ENCODE measurements around the gene LARP1. TPM values are rescaled to one million over a fixed set of nuclear protein-coding genes. Genes with fewer than 3 reads are reported as not detected.
"Not testable (repeated sequence)": the region's sequence is repeated elsewhere in the genome, so short reads cannot be mapped to it uniquely, and the experiment has no call there.

LARP1 gene
- total RNA-seq, 2 donors from 2014 or later: 99.8 to 129 TPM

- Histone ChIP-seq H3K27me3 (replicated peaks; ENCODE audit: insufficient read depth) (no peaks in the 10 kb centered on the region), H3K4me1 (ENCODE audit: control insufficient read depth in 1 of 2, low read depth in 2 of 2) (no peaks in the 10 kb centered on the region), H3K9me3 (no peaks in the 10 kb centered on the region), H3K36me3 (no peaks in the 10 kb centered on the region), H3K27ac (no peak overlapping the region), H3K4me3 (no peak overlapping the region)
- TF ChIP-seq CTCF (IDR thresholded peaks at IDR 0.05): no peak
- no peak for DNase-seq (ENCODE audit: low spot score)
- ATAC-seq (ENCODE audit: insufficient number of reproducible peaks, low FRiP score, low read depth): no peak
Observed at GRCh38 chr5:154728939-154729588, 26.1 kb upstream of the LARP1 start.

- DNase-seq (ENCODE audit: low spot score) (no peak), ATAC-seq (ENCODE audit: insufficient number of reproducible peaks, low FRiP score, low read depth) (no peak)
- no peak for TF ChIP-seq CTCF (IDR thresholded peaks at IDR 0.05)
- H3K27me3 ChIP-seq (replicated peaks; ENCODE audit: insufficient read depth): no peaks in the 10 kb centered on the region
- no peaks in the 10 kb centered on the region for H3K9me3 ChIP-seq
- no peak overlapping the region for H3K4me3 ChIP-seq
- no peaks in the 10 kb centered on the region for H3K4me1 ChIP-seq (ENCODE audit: control insufficient read depth in 1 of 2, low read depth in 2 of 2)
- H3K27ac ChIP-seq: no peak overlapping the region
- H3K36me3 ChIP-seq: no peaks in the 10 kb centered on the region
Observed at GRCh38 chr5:154729613-154730012, 25.6 kb upstream of the LARP1 start.

DNA sequence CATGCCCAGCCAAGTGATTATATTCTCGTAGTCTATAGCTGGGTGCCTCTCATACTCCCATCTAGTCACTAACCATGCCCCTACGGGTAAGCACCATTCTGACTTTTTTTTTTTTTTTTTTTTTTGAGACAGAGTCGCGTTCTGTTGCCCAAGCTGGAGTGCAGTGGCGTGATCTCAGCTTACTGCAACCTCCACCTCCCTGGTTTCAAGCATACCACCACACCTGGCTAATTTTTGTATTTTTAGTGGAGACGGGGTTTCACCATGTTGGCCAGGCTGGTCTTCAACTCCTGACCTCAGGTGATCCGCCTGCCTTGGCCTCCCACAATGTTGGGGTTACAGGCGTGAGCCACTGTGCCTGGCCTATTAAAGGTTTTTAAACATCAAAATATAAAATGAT lies 24.4 kb upstream of the LARP1 start:
- ATAC-seq (ENCODE audit: insufficient number of reproducible peaks, low FRiP score, low read depth); H3K27me3 ChIP-seq (replicated peaks; ENCODE audit: insufficient read depth); H3K4me3 ChIP-seq; H3K9me3 ChIP-seq; H3K4me1 ChIP-seq (ENCODE audit: control insufficient read depth in 1 of 2, low read depth in 2 of 2); H3K36me3 ChIP-seq; H3K27ac ChIP-seq; DNase-seq (ENCODE audit: low spot score): not testable (repeated sequence)

GRCh38 chr5:154732212-154732611 lies 23.0 kb upstream of the LARP1 start:
- Histone ChIP-seq H3K27me3 (replicated peaks; ENCODE audit: insufficient read depth) (no peaks in the 10 kb centered on the region), H3K27ac (no peak overlapping the region), H3K4me1 (ENCODE audit: control insufficient read depth in 1 of 2, low read depth in 2 of 2) (no peaks in the 10 kb centered on the region), H3K9me3 (no peaks in the 10 kb centered on the region), H3K4me3 (no peak overlapping the region), H3K36me3 (no peaks in the 10 kb centered on the region)
- no peak for TF ChIP-seq CTCF (IDR thresholded peaks at IDR 0.05)
- DNase-seq (ENCODE audit: low spot score) (no peak), ATAC-seq (ENCODE audit: insufficient number of reproducible peaks, low FRiP score, low read depth) (no peak)

DNA sequence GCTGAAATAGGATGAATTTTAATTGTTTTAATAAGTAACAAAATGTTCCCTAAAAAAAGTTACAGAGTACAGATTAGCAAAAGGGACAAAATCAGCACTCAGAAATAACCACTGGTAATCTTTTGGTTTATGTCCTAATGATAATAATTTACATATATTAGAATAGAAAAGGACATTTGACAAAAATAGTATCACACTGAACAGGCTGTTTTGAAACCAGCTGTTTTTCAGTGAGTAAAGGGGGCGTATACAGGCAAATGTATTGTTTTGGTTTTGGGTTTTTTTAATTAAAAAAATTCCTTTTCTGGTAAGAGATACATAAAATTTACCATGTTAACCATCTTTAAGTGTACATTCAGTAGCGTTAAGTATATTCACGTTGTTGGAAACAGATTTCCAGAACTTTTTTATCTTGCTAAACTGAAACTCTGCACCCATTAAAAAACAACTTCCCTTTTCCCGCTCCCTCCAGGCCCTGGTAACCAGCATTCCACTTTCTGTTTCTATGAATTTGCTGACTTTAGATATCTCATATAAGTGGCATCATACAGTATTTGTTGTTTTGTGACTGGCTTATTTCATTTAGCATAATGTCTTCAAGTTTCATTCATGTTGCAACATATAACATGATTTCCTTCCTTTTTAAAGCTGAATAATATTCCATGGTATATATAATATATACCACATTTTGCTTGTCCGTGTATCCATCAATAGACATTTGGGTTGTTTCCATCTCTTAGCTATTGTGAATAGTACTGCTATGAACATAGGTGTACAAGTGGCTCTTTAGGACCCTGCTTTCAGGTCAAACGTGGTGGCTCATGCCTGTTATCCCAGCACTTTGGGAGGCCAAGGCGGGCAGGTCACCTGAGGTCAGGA lies 20.6 kb upstream of the LARP1 start:
- no peak for ATAC-seq (ENCODE audit: insufficient number of reproducible peaks, low FRiP score, low read depth)
- DNase-seq (ENCODE audit: low spot score): no peak
- TF ChIP-seq CTCF (IDR thresholded peaks at IDR 0.05): no peak
- Histone ChIP-seq H3K9me3 (no peaks in the 10 kb centered on the region), H3K27me3 (replicated peaks; ENCODE audit: insufficient read depth) (no peaks in the 10 kb centered on the region), H3K27ac (no peak overlapping the region), H3K4me3 (no peak overlapping the region), H3K4me1 (ENCODE audit: control insufficient read depth in 1 of 2, low read depth in 2 of 2) (no peaks in the 10 kb centered on the region), H3K36me3 (no peaks in the 10 kb centered on the region)

- H3K36me3 ChIP-seq; H3K27me3 ChIP-seq (replicated peaks; ENCODE audit: insufficient read depth); H3K27ac ChIP-seq; H3K4me3 ChIP-seq; H3K4me1 ChIP-seq (ENCODE audit: control insufficient read depth in 1 of 2, low read depth in 2 of 2); DNase-seq (ENCODE audit: low spot score); ATAC-seq (ENCODE audit: insufficient number of reproducible peaks, low FRiP score, low read depth); H3K9me3 ChIP-seq: not testable (repeated sequence)
Observed at GRCh38 chr5:154735362-154735761, 19.8 kb upstream of the LARP1 start.

GRCh38 chr5:154736372-154736771 lies 18.8 kb upstream of the LARP1 start:
- peaks cover 0 to 11% of the 10 kb centered on the region in 2 donors for H3K4me1 ChIP-seq (ENCODE audit: control insufficient read depth in 1 of 2, low read depth in 2 of 2)
- not testable (repeated sequence) for H3K36me3 ChIP-seq; DNase-seq (ENCODE audit: low spot score); H3K27me3 ChIP-seq (replicated peaks; ENCODE audit: insufficient read depth); ATAC-seq (ENCODE audit: insufficient number of reproducible peaks, low FRiP score, low read depth); H3K27ac ChIP-seq; H3K4me3 ChIP-seq; H3K9me3 ChIP-seq
